DOHH2 (cell line): ENCODE measurements around the gene PUS7.
"Not testable (repeated sequence)": the region's sequence is repeated elsewhere in the genome, so short reads cannot be mapped to it uniquely, and the experiment has no call there.

Source experiments
- H3F3A ChIP-seq: fragments of 200-600 bp; sonication (generic), shearing (Covaris generic); 2 replicates; pipeline ENCODE4 v1.6.0; 2016; ENCODE audit warnings: antibody characterized with exemption, mild to moderate bottlenecking; ENCODE audit not compliant: control insufficient read depth, insufficient read depth
- H3K27ac ChIP-seq: fragments of 200-600 bp; sonication (generic); 2 replicates; pipeline ENCODE4 v1.5.1; 2014; ENCODE audit warnings: low read depth, mild to moderate bottlenecking, low read length, moderate library complexity
- H3K27me3 ChIP-seq: fragments of 200-600 bp; sonication (generic); 2 replicates; pipeline ENCODE4 v1.6.1; 2014; ENCODE audit warnings: mild to moderate bottlenecking, low read length, mixed read lengths; ENCODE audit not compliant: control insufficient read depth
- H3K36me3 ChIP-seq: fragments of 200-600 bp; sonication (generic); 2 replicates; pipeline ENCODE4 v1.6.1; 2014; ENCODE audit warnings: mild to moderate bottlenecking, low read length, moderate library complexity, mixed read lengths; ENCODE audit not compliant: control insufficient read depth
- H3K4me1 ChIP-seq: fragments of 200-600 bp; sonication (generic); 2 replicates; pipeline ENCODE4 v1.6.1; 2014; ENCODE audit warnings: mild to moderate bottlenecking, low read length, mixed read lengths; ENCODE audit not compliant: control insufficient read depth
- H3K4me2 ChIP-seq: fragments of 200-600 bp; sonication (generic); 2 replicates; pipeline ENCODE4 v1.6.0; 2014; ENCODE audit warnings: mild to moderate bottlenecking, low read length, moderate library complexity
- H3K4me3 ChIP-seq: fragments of 200-600 bp; sonication (generic); 2 replicates; pipeline ENCODE4 v1.5.1; 2014; ENCODE audit warnings: mild to moderate bottlenecking, low read length, mixed read lengths
- H3K79me2 ChIP-seq: fragments of 200-600 bp; sonication (generic); 2 replicates; pipeline ENCODE4 v1.6.1; 2014; ENCODE audit warnings: mild to moderate bottlenecking, low read length, mixed read lengths; ENCODE audit not compliant: control insufficient read depth
- H3K9me2 ChIP-seq: fragments of 200-600 bp; sonication (generic); replicated peaks from 2 replicates; pipeline ENCODE4 v1.6.1; 2014; ENCODE audit warnings: mild to moderate bottlenecking, low read length, mixed read lengths; ENCODE audit not compliant: control insufficient read depth
- H3K9me3 ChIP-seq: fragments of 200-600 bp; sonication (generic); 2 replicates; pipeline ENCODE4 v1.6.1; 2014; ENCODE audit warnings: antibody characterized with exemption, low read length, mixed read lengths; ENCODE audit not compliant: control insufficient read depth, insufficient read depth
- H4K20me1 ChIP-seq: fragments of 200-600 bp; sonication (generic); 2 replicates; pipeline ENCODE4 v1.6.0; 2014; ENCODE audit warnings: low read depth, mild to moderate bottlenecking, antibody characterized with exemption, low read length, moderate library complexity; ENCODE audit not compliant: control insufficient read depth, insufficient read depth
- CTCF ChIP-seq: fragments of 200-600 bp; sonication (generic); IDR thresholded peaks from one replicate; pipeline ENCODE4 v1.5.1; 2014; ENCODE audit warnings: antibody characterized with exemption, mild to moderate bottlenecking, low read depth, low read length; ENCODE audit not compliant: poor library complexity, severe bottlenecking
- EZH2phosphoT487 ChIP-seq: fragments of 200-600 bp; sonication (generic); IDR thresholded peaks from 2 replicates; pipeline ENCODE4 v1.6.1; 2017; ENCODE audit warnings: borderline replicate concordance, mild to moderate bottlenecking, antibody characterized with exemption, low read length, moderate library complexity, mixed read lengths

PUS7 gene

GRCh38 chr7:105413887-105414437 is 108.1 kb downstream of the PUS7 start:
- H3K9me3 ChIP-seq = no peaks in the 10 kb centered on the region
- H3K79me2 ChIP-seq = no peaks in the 10 kb centered on the region
- H4K20me1 ChIP-seq = no peaks in the 10 kb centered on the region
- peaks cover 2% of the 10 kb centered on the region; the same call in 1 of the 2 replicates for H3K27me3 ChIP-seq
- no peak overlapping the region for H3K4me3 ChIP-seq
- H3F3A ChIP-seq = no peaks in the 10 kb centered on the region
- H3K4me2 ChIP-seq = no peak overlapping the region
- TF ChIP-seq EZH2phosphoT487 = no peak
- TF ChIP-seq CTCF = no peak
- H3K27ac ChIP-seq = no peak overlapping the region
- H3K4me1 ChIP-seq = no peaks in the 10 kb centered on the region
- H3K9me2 ChIP-seq = no peaks in the 10 kb centered on the region
- no peaks in the 10 kb centered on the region for H3K36me3 ChIP-seq

DNA sequence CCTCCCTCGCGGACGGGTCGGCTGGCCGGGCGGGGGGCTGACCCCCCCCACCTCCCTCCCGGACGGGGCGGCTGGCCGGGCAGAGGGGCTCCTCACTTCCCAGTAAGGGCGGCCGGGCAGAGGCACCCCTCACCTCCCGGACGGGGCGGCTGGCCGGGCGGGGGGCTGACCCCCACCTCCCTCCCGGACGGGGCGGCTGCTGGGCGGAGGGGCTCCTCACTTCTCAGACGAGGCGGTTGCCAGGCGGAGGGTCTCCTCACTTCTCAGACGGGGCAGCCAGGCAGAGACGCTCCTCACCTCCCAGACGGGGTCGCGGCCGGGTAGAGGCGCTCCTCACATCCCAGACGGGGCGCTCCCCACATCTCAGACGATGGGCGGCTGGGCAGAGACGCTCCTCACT is 111.3 kb downstream of the PUS7 start:
- H3F3A ChIP-seq, H3K9me2 ChIP-seq, H3K9me3 ChIP-seq, H3K4me2 ChIP-seq, H3K36me3 ChIP-seq, H3K4me1 ChIP-seq, H3K4me3 ChIP-seq, H3K27me3 ChIP-seq, H3K79me2 ChIP-seq, H3K27ac ChIP-seq, H4K20me1 ChIP-seq: not testable (repeated sequence)

DNA sequence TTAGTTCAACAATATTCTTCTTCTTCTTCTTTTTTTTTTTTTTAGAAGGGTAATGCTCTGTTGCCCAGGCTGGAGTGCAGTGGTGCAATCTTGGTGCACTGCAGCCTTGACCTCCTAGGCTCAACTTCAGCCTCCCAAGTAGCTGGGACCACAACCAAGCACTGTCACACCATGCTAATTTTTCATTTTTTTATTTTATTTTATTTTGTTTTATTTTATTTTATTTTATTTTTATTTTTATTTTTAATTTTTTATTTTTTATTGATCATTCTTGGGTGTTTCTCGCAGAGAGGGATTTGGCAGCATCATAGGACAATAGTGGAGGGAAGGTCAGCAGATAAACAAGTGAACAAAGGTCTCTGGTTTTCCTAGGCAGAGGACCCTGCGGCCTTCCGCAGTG is 112.3 kb downstream of the PUS7 start:
- not testable (repeated sequence) for H3K4me3 ChIP-seq, H3K9me2 ChIP-seq, H3K27me3 ChIP-seq, H3F3A ChIP-seq, H3K4me2 ChIP-seq, H3K36me3 ChIP-seq, H3K27ac ChIP-seq, H3K9me3 ChIP-seq, H3K4me1 ChIP-seq, H4K20me1 ChIP-seq, H3K79me2 ChIP-seq

GRCh38 chr7:105408791-105409410 is 113.2 kb downstream of the PUS7 start:
- TF ChIP-seq EZH2phosphoT487 = no peak
- TF ChIP-seq CTCF = no peak
- no peaks in the 10 kb centered on the region for H3K36me3 ChIP-seq
- H3K27me3 ChIP-seq = peaks cover 2% of the 10 kb centered on the region; the same call in 1 of the 2 replicates
- no peak overlapping the region for H3K4me2 ChIP-seq
- no peaks in the 10 kb centered on the region for H4K20me1 ChIP-seq
- H3K4me1 ChIP-seq = no peaks in the 10 kb centered on the region
- no peaks in the 10 kb centered on the region for H3K9me3 ChIP-seq
- H3K79me2 ChIP-seq = no peaks in the 10 kb centered on the region
- no peak overlapping the region for H3K27ac ChIP-seq
- no peaks in the 10 kb centered on the region for H3F3A ChIP-seq
- no peak overlapping the region for H3K4me3 ChIP-seq
- no peaks in the 10 kb centered on the region for H3K9me2 ChIP-seq
